ENCODE measurements around the gene ARF3. TPM values are rescaled to one million over a fixed set of nuclear protein-coding genes. Genes with fewer than 3 reads are reported as not detected.

Gene ARF3
- total and polyA plus RNA-seq, 2 donors (not counting 3 experiments of a cell fraction or from before 2014, with no cell fraction given): 149 to 172 TPM

GRCh38 chr12:48994224-48995085 is 37.2 kb upstream of the ARF3 start:
- H3K9ac ChIP-seq (replicated peaks; ENCODE audit: extremely low read depth, insufficient read depth, low read length): no peak overlapping the region
- H4K20me1 ChIP-seq (replicated peaks; ENCODE audit: control insufficient read depth, extremely low read depth, insufficient read depth, low read length): no peaks in the 10 kb centered on the region
- H3K9me3 ChIP-seq (replicated peaks; ENCODE audit: control insufficient read depth, insufficient read depth, low read length): no peaks in the 10 kb centered on the region
- TF ChIP-seq FOS (IDR thresholded peaks at IDR 0.05; ENCODE audit: borderline replicate concordance, insufficient read depth, low read length): no peak
- no peak for TF ChIP-seq MYC (IDR thresholded peaks at IDR 0.05; ENCODE audit: low read depth, low read length)
- no peak for TF ChIP-seq GATA2 (IDR thresholded peaks at IDR 0.05; ENCODE audit: insufficient read depth, insufficient read length, low read depth, low read length)
- TF ChIP-seq EZH2 (IDR thresholded peaks at IDR 0.05; ENCODE audit: borderline replicate concordance, low read depth, low read length, severe bottlenecking): peak; percentile 48
- no peak for TF ChIP-seq POLR2AphosphoS5 (IDR thresholded peaks at IDR 0.05; ENCODE audit: insufficient read depth, low read depth, low read length)
- TF ChIP-seq CTCF (IDR thresholded peaks at IDR 0.05; ENCODE audit: extremely low read depth in 1 of 2, insufficient read depth in 1 of 2, low read depth in 1 of 2, low read length in 2 of 2): no peak
- no peak for TF ChIP-seq JUN (IDR thresholded peaks at IDR 0.05; ENCODE audit: borderline replicate concordance, insufficient read depth, insufficient read length, low read depth)
- TF ChIP-seq MAX (IDR thresholded peaks at IDR 0.05; ENCODE audit: insufficient read depth, insufficient read length): no peak
- peaks cover 9% of the 10 kb centered on the region for H3K4me1 ChIP-seq (ENCODE audit: control insufficient read depth, extremely low read depth, insufficient read depth, low read length)
- no TSS peak for BruUV-seq (replicated peaks)
- POLR2A ChIA-PET: interaction anchor here (0.6 kb wide), 1 partner anchor 193 kb away, joined by 6 read pairs; no protein-coding TSS in a partner anchor
- DNase-seq (ENCODE audit: low read depth, low spot score) (no peak), FAIRE-seq (no peak)
- no peak overlapping the region for H3K4me3 ChIP-seq (replicated peaks in 1 of 3; ENCODE audit: insufficient read depth in 1 of 3, low read depth in 1 of 3, low read length in 3 of 3)
- dilution Hi-C loops (cut with MboI; ENCODE audit: extremely low pct_ligation_motif_present, low sequenced_read_pairs): no loop called here
- H3K36me3 ChIP-seq (ENCODE audit: control insufficient read depth in 2 of 2, extremely low read depth in 1 of 2, insufficient read depth in 2 of 2, low read length in 2 of 2): no peaks in the 10 kb centered on the region
- no peaks in the 10 kb centered on the region for H3K79me2 ChIP-seq (ENCODE audit: control insufficient read depth, insufficient read depth, low read length)
- H2AFZ ChIP-seq (ENCODE audit: low read depth, low read length): no peak overlapping the region
- H3K4me2 ChIP-seq (ENCODE audit: insufficient read depth, low read length): no peak overlapping the region
- intact Hi-C loops (cut with micrococcal nuclease): loop anchor here (1.0 kb wide), 2 partner anchors 20 to 141 kb away; no protein-coding TSS in a partner anchor
- no peak overlapping the region for H3K27ac ChIP-seq (ENCODE audit: insufficient read depth, low read depth, low read length)
- no peaks in the 10 kb centered on the region for H3K9me1 ChIP-seq (replicated peaks; ENCODE audit: control insufficient read depth, extremely low read depth, insufficient read depth, low read length)
- CTCF ChIA-PET: interaction anchor here (0.9 to 10.5 kb wide), 7 partner anchors 13 to 142 kb away, joined by 3 to 175 read pairs (median 5); partner anchors contain the start of genes FKBP11, PRKAG1 and WNT1
- H3K27me3 ChIP-seq (ENCODE audit: control insufficient read depth in 2 of 2, insufficient read depth in 2 of 2, low read length in 2 of 2): peaks cover 26 to 28% of the 10 kb centered on the region in 2 experiments

All from endothelial cell of umbilical vein (primary cell).